GM23248 (cell line): Measurements from ENCODE around the gene GLIPR1L1.

Experiments
- EZH2 ChIP-seq: fragments of 200-600 bp; sonication (generic); IDR thresholded peaks from 2 replicates; pipeline ENCODE4 v1.6.1; 2018; ENCODE audit warnings: antibody characterized with exemption, mild to moderate bottlenecking; ENCODE audit not compliant: insufficient read depth, poor library complexity, severe bottlenecking
- EZH2phosphoT487 ChIP-seq: fragments of 200-600 bp; sonication (generic); IDR thresholded peaks from 2 replicates; pipeline ENCODE4 v1.6.1; 2018; ENCODE audit warnings: antibody characterized with exemption, moderate library complexity, mild to moderate bottlenecking, low read depth; ENCODE audit not compliant: insufficient read depth

GRCh38 chr12:75345531-75345930 lies 11.1 kb downstream of the GLIPR1L1 start:
- TF ChIP-seq EZH2phosphoT487, result no peak
- no peak for TF ChIP-seq EZH2
